ENCODE measurements around the gene RUSF1. TPM values are rescaled to one million over a fixed set of nuclear protein-coding genes. Genes with fewer than 3 reads are reported as not detected.

The RUSF1 gene
- total RNA-seq, 1 experiment from 2014 or later, result 39.9 TPM

DNA sequence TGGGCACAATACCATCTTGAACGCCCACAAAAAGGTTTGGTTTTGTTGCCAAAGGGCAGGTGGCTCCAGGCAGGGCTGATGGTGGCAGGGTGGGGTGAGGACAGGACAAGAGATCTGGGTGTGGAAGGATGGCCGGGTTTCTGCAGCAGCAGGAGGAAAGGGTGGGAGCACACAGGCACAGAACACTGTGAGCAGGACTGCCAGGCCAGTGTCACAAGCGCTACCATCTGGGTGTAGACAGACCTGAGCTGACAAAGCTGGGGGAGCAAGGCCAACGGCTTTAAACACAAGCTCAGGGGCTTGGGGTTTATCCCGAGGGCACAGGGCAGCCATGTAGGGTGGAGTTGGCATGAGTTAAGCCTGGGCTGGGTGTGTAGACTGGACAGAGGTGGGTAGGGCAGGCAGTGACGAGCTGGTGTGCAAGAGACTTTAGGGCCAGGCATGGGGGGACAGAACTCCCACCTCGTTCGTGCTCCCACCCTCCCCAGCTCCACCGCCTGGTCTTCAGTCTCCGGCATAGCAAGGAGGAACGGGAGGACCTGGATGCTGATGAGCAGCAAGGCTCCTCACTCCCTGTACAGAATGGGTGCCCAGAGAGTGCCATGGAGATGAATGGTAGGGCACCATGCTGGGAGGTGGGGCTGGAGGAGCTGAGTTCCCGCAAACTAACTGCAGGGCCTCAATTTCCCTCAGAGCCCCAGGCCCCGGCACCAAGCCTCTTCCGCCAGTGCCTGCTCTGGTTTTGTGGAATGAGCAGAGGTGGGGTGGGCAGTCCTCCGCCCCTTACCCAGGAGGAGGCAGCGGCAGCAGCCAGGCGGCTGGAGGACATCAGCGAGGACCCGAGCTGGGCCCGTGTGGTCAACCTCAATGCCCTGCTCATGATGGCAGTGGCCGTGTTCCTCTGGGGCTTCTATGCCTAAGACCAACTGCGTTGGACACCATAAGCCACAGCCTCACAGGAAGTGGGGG is 18.3 kb downstream of the RUSF1 start:
- Histone ChIP-seq H2AFZ (ENCODE audit: low read length) (no peak overlapping the region), H3K27ac (ENCODE audit: low read length) (no peak overlapping the region), H3K79me2 (ENCODE audit: low read length) (no peaks in the 10 kb centered on the region), H3F3A (ENCODE audit: low read length, unreplicated experiment) (no peaks in the 10 kb centered on the region), H3K9ac (ENCODE audit: low read length) (no peak overlapping the region), H3K9me2 (replicated peaks; ENCODE audit: low read length) (no peaks in the 10 kb centered on the region), H3K4me3 (ENCODE audit: low read length) (no peak overlapping the region), H3K27me3 (ENCODE audit: low read length) (no peaks in the 10 kb centered on the region), H3K9me3 (ENCODE audit: low read length) (no peaks in the 10 kb centered on the region), H3K36me3 (ENCODE audit: low read depth, low read length) (no peaks in the 10 kb centered on the region), H4K20me1 (ENCODE audit: low read length) (no peaks in the 10 kb centered on the region), H3K4me1 (ENCODE audit: insufficient read depth, low read length) (no peaks in the 10 kb centered on the region; the same call in 1 of the 2 replicates), H3K4me2 (ENCODE audit: low read length) (no peak overlapping the region)
- no peak for TF ChIP-seq EZH2phosphoT487 (IDR thresholded peaks at IDR 0.05; ENCODE audit: borderline replicate concordance, low read length)
- TF ChIP-seq, protein P1, sequence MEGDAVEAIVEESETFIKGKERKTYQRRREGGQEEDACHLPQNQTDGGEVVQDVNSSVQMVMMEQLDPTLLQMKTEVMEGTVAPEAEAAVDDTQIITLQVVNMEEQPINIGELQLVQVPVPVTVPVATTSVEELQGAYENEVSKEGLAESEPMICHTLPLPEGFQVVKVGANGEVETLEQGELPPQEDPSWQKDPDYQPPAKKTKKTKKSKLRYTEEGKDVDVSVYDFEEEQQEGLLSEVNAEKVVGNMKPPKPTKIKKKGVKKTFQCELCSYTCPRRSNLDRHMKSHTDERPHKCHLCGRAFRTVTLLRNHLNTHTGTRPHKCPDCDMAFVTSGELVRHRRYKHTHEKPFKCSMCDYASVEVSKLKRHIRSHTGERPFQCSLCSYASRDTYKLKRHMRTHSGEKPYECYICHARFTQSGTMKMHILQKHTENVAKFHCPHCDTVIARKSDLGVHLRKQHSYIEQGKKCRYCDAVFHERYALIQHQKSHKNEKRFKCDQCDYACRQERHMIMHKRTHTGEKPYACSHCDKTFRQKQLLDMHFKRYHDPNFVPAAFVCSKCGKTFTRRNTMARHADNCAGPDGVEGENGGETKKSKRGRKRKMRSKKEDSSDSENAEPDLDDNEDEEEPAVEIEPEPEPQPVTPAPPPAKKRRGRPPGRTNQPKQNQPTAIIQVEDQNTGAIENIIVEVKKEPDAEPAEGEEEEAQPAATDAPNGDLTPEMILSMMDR (conservative IDR thresholded peaks at IDR 0.05; ENCODE audit: low read depth, low read length), result no peak
- TF ChIP-seq EZH2 (IDR thresholded peaks at IDR 0.05; ENCODE audit: low read length, unreplicated experiment), result no peak
- ChIA-PET CTCF (no interaction called here), POLR2A (ENCODE audit: unreplicated experiment) (no interaction called here)
- ATAC-seq, result no peak
- no peak for DNase-seq
- intact Hi-C loops (cut with micrococcal nuclease), result no loop called here
- BruUV-seq (replicated peaks), result TSS peak; percentile 22

DNA sequence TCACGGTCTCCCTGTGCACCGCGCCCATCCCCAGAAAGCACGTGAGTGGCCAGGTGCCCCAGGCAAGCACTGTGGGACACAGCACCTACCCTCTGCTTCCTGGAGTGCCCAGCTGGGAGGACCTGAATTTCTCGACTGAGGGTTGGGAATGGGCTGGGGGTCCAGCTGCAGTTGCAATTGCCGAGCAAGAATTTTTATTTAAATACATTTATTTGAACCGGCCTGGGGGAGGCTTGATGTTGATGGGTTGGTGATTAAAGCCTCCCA is 19.0 kb downstream of the RUSF1 start:
- Histone ChIP-seq H3K27me3 (ENCODE audit: low read length) (no peaks in the 10 kb centered on the region), H4K20me1 (ENCODE audit: low read length) (no peaks in the 10 kb centered on the region), H3F3A (ENCODE audit: low read length, unreplicated experiment) (no peaks in the 10 kb centered on the region), H2AFZ (ENCODE audit: low read length) (no peak overlapping the region), H3K9ac (ENCODE audit: low read length) (no peak overlapping the region), H3K36me3 (ENCODE audit: low read depth, low read length) (no peaks in the 10 kb centered on the region), H3K79me2 (ENCODE audit: low read length) (no peaks in the 10 kb centered on the region), H3K9me3 (ENCODE audit: low read length) (no peaks in the 10 kb centered on the region), H3K4me2 (ENCODE audit: low read length) (no peak overlapping the region), H3K4me3 (ENCODE audit: low read length) (no peak overlapping the region), H3K9me2 (replicated peaks; ENCODE audit: low read length) (no peaks in the 10 kb centered on the region), H3K27ac (ENCODE audit: low read length) (no peak overlapping the region), H3K4me1 (ENCODE audit: insufficient read depth, low read length) (no peaks in the 10 kb centered on the region; the same call in 1 of the 2 replicates)
- ATAC-seq (no peak), DNase-seq (no peak)
- BruUV-seq (replicated peaks), result no TSS peak
- ChIA-PET CTCF (no interaction called here), POLR2A (ENCODE audit: unreplicated experiment) (no interaction called here)
- intact Hi-C loops (cut with micrococcal nuclease), result no loop called here
- TF ChIP-seq EZH2 (IDR thresholded peaks at IDR 0.05; ENCODE audit: low read length, unreplicated experiment) (no peak), EZH2phosphoT487 (IDR thresholded peaks at IDR 0.05; ENCODE audit: borderline replicate concordance, low read length) (no peak)
- TF ChIP-seq, protein P1 (conservative IDR thresholded peaks at IDR 0.05; ENCODE audit: low read depth, low read length), result no peak

Measured in PC-3 (cell line).